AG09319 (cell line): ENCODE measurements around the gene ASGR2.

Source experiments
- DNase-seq: peaks from one replicate; pipeline ENCODE4 v3.0.0-alpha.2; 2010; ENCODE audit warnings: low read depth; ENCODE audit errors: extremely low read depth
- TF ChIP-seq, protein P1 (sequence below): IDR thresholded peaks from 2 replicates; pipeline ENCODE4 v1.5.1; 2011; ENCODE audit warnings: low read depth, mild to moderate bottlenecking, inconsistent platforms, low read length, moderate library complexity

The ASGR2 gene

DNA sequence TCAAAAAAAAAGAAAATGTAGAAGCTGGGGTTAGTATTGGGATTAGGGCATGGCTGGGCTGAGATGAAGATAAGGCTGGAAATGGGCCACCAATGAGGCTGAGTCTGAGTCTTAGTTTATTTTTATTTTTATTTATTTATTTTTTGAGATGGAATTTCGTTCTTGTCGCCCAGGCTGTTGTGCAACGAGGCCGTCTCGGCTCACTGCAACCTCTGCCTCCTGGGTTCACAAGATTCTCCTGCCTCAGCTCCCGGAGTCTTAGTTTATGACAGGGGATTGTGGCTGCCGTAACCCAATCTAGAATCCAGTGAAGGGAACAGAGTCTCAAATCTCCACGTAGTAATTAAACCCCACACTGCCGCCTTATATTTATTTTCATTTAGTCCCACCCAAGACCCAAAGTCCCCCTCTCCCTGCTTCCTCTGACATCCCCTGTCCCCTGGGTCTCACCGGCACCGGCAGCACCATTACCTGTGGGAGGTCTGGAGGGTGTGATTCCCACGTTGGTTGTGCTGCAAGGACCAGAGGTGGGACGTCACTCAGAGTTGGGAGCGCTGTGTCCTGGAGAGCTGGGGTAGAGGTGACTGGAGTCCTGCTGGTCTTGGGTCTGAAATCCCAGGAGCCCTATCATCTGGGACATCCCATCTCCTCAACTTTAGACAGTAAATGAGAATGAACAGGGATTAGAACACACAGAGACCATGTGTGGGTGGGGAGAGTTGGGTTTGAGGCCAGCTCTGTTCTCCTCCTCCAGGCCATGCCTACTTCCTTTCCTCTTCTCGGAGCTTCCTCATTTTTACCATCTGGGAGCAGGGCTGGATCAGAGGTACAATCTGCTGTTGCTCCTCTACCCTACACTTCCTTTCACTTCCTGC lies 34.8 kb downstream of the ASGR2 start, which contains the start of gene CLEC10A:
Gene CLEC10A (minus strand): TSS at position 671 of the 875 bp plus-strand sequence. CDS start 1,439 bp downstream, outside the sequence.
- DNase-seq: no peak
- TF ChIP-seq, protein P1, sequence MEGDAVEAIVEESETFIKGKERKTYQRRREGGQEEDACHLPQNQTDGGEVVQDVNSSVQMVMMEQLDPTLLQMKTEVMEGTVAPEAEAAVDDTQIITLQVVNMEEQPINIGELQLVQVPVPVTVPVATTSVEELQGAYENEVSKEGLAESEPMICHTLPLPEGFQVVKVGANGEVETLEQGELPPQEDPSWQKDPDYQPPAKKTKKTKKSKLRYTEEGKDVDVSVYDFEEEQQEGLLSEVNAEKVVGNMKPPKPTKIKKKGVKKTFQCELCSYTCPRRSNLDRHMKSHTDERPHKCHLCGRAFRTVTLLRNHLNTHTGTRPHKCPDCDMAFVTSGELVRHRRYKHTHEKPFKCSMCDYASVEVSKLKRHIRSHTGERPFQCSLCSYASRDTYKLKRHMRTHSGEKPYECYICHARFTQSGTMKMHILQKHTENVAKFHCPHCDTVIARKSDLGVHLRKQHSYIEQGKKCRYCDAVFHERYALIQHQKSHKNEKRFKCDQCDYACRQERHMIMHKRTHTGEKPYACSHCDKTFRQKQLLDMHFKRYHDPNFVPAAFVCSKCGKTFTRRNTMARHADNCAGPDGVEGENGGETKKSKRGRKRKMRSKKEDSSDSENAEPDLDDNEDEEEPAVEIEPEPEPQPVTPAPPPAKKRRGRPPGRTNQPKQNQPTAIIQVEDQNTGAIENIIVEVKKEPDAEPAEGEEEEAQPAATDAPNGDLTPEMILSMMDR: no peak

DNA sequence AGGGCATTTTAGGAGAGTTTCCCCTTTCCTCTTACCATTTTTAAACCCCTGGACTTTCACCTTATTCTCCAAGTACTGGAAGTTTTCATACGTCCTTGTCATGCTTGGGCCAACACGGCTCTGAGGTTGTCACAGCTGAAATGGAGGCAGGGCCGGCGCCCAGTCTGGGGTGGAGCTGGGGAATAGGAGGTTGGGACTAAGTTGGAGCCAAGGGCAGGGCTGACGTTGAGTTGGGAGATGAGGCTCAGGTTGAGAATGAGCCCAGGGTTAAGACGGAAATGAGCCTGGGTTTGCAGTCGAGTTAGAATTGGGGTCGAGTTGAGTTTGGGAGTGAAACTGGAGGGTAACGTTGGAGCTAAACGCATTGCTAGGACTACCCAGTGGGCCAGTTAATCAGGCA lies 35.9 kb downstream of the ASGR2 start:
- TF ChIP-seq, protein P1: no peak
- no peak for DNase-seq

DNA sequence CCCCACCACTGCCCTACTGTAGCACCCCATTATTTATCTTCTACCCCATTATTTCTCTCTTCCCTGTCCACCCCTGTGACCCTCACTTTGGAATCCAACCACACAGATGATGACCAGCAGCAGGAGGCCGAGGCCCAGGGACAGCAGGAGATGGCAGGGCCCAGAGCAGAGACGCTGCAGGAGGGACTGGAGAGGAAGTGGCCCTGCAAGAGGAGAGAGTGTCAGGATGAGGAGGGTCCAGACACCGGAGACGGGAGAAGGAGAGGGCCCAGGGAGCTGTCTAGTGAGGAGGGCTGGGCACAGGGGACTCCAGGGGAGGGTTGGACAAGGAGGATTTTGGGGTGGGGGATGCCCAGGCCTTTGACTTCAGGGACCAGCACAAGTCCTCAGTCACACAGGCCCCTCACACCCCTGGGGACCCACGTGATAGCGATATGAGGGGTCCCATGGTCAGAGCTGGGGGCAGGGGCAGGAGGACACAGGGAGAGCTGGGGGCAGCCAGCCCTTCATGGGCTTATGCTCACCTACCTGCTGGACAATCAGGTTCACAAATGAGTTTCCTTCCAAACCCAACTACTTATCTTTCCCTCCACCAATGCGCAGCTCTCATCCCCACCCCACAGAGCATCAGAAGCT lies 36.6 kb downstream of the ASGR2 start:
- DNase-seq: no peak
- TF ChIP-seq, protein P1: no peak

DNA sequence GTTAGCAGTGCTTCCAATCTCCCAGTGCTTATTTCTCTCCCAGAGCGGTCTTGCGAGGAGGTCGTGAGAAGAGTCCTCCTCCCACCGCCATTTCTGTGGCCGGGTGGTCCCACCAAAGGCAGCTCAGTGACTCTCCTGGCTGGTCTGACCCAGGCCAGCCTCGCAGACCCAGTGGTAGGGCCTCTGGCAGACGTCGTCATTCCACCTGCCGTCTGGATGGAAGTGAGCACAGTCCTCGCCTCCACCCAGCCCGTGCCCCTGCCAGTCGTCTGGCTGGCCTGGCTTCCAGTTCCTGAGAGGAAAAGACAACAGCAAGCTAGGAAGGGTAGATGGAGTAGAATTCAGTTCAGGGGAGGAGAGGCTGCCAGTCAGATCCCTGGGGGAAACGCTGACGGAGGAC lies 39.7 kb downstream of the ASGR2 start:
- TF ChIP-seq, protein P1: no peak
- DNase-seq: no peak

DNA sequence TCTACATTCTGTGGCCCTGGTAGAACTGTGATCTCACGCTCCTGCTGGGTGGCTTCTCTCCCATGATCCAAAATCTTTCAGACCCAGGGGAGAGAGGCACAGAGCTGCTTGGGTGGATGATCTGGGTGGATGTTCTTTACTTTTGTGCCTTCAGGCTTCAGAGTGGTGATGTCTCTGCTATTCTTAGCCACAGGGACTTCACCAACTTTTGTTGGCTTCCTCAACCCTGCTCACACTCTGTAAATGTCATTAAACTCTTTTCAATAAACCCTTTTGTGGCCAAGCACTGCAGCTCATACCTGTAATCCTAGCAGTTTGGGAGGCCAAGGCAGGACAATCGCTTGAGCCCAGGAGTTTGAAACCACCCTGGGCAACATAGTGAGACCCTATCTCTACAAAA lies 42.2 kb downstream of the ASGR2 start:
- no peak for DNase-seq
- TF ChIP-seq, protein P1: no peak

DNA sequence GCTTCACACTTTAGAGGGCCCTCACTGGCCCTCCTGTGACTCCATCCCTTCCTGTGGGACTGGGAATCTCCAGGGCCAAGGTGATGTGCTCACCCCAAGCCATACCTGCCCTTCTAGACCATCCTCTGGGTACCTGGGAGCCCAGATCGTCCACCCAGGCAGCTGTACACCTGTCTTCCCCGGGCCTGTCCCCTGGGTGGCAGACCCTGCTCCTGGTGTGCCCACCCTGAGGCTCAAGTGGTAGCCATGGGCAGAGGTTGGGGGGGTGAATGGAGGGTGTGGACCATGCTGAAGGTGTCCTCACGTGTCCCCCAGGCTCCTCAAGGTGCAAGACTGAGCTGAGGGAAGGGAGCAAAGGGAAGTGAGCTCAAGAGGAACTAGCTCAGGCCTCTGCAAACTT lies 43.9 kb downstream of the ASGR2 start:
- TF ChIP-seq, protein P1: no peak
- DNase-seq: no peak

DNA sequence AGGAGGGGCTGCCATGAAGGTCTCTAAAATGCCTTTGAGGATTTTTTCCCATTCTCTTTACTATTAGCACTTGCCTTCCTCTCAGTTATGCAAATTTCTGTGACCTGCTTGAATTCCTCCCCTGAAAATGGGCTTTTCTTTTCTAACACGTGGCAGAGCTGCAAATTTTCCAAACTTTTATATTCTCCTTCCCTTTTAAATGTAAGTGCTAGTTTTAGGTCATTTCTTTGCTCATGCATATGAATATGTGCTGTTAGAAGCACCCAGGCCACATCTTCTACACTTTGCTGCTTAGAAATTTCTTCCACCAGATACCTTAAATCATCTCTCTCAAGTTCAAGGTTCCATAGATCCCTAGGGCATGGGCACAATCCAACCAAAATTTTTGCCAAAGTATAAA lies 46.4 kb downstream of the ASGR2 start:
- TF ChIP-seq, protein P1: no peak
- DNase-seq: no peak
